Measurements from ENCODE around the gene NUMBL. TPM values are rescaled to one million over a fixed set of nuclear protein-coding genes. Genes with fewer than 3 reads are reported as not detected.

NUMBL gene
- total RNA-seq, 4 donors from 2014 or later = 28.2 to 51.7 (median 41.5) TPM

DNA sequence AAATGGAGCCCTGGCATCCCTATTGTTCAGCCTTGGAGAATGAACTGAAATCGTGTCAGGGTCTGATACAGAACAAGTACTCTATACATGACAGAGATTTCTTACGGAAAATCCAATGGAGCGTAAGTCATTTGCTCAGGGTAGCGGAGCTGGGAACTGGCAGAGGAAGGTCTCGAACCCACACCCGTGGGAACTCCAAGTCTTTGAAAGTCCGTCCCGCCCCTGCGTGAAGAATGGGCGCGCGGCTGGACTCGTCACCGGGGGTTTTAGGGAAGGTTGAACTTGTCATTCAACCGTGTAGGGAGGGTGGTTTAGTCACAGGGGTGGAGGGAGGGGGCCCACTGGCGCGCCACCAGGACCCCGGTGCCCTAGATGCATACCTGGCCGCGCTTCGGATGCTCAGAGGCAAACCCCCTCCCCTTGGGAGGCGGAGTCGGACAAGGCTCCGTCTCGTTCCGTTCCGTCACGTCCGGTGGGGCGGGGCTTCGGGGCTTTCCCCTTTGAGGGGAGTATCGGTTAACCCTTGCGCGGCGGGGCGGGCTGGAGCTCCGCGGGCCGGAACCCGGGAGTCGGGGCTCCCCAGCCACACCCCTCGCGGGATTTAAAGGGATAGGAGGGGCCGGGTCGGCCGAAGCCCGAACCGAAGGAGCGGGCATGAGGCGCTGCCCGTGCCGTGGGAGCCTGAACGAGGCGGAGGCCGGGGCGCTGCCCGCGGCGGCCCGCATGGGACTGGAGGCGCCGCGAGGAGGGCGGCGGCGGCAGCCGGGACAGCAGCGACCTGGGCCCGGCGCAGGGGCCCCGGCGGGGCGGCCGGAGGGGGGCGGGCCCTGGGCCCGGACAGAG, 26.3 kb upstream of the NUMBL start, which contains the start of the genes COQ8B and ITPKC:
TSS of gene COQ8B (minus strand) at position 405 of the 843 bp plus-strand sequence. CDS start 2,254 bp downstream, outside the sequence.
TSS of gene ITPKC (plus strand) at position 631 of the 843 bp plus-strand sequence. CDS start at position 655, 24 bp downstream.
- peak; percentile 100 for DNase-seq (ENCODE audit: extremely low spot score)
- intact Hi-C loops (cut with DNase I) = no loop called here
- no peak for TF ChIP-seq EP300 (IDR thresholded peaks at IDR 0.05)
- TF ChIP-seq, protein P1, sequence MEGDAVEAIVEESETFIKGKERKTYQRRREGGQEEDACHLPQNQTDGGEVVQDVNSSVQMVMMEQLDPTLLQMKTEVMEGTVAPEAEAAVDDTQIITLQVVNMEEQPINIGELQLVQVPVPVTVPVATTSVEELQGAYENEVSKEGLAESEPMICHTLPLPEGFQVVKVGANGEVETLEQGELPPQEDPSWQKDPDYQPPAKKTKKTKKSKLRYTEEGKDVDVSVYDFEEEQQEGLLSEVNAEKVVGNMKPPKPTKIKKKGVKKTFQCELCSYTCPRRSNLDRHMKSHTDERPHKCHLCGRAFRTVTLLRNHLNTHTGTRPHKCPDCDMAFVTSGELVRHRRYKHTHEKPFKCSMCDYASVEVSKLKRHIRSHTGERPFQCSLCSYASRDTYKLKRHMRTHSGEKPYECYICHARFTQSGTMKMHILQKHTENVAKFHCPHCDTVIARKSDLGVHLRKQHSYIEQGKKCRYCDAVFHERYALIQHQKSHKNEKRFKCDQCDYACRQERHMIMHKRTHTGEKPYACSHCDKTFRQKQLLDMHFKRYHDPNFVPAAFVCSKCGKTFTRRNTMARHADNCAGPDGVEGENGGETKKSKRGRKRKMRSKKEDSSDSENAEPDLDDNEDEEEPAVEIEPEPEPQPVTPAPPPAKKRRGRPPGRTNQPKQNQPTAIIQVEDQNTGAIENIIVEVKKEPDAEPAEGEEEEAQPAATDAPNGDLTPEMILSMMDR (IDR thresholded peaks at IDR 0.05) = peak; percentile 9 to 38 (median 33)
- TF ChIP-seq POLR2A (IDR thresholded peaks at IDR 0.05; ENCODE audit: low read depth) = peak; percentile 82
- TF ChIP-seq POLR2AphosphoS5 (IDR thresholded peaks at IDR 0.05) = peak; percentile 97 to 99
- 0% methylated on average over 1 of the region's 76 CpGs for WGBS
- H3K36me3 ChIP-seq = peaks cover 0 to 24% (median 17%) of the 10 kb centered on the region in 4 donors
- peak within 1 kb of the TSS; percentile 73 to 92 (median 78) for H3K4me3 ChIP-seq
- peak within 1 kb of the TSS; percentile 95 to 99 (median 98) for H3K27ac ChIP-seq (replicated peaks in 1 of 4)
- no peaks in the 10 kb centered on the region for H3K9me3 ChIP-seq
- H3K4me1 ChIP-seq = peaks cover 30 to 82% (median 68%) of the 10 kb centered on the region in 4 donors
- H3K27me3 ChIP-seq = no peaks in the 10 kb centered on the region

DNA sequence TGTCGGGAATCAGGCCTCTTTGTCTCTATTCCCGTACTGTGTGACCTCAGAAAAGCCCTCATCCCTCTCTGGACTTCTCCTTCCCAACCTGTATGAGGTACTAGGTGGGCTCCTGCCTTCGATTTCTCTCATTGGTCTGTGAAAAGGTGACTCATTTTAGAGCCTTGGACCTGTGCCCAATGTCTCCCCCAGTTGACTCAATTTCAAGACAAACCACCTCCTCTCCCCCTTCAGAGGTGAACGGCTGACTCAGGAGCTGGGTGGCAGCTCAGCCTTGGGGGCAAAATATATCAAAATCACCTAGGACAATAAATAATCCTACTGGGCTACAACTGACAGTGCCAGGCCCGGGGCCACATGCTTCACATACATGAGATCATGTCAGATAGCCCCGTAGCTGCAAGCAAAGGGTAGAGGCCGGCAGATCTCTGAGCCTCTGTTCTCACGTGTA, 25.6 kb upstream of the NUMBL start:
- no peak for DNase-seq (ENCODE audit: extremely low spot score)
- Histone ChIP-seq H3K27me3 (no peaks in the 10 kb centered on the region), H3K36me3 (peaks cover 0 to 27% (median 22%) of the 10 kb centered on the region in 4 donors), H3K27ac (replicated peaks in 1 of 4) (peak overlapping the region; percentile 95 to 99 (median 98)), H3K4me1 (peaks cover 23 to 75% (median 62%) of the 10 kb centered on the region in 4 donors), H3K9me3 (no peaks in the 10 kb centered on the region), H3K4me3 (peak overlapping the region; percentile 73 to 92 (median 78))
- TF ChIP-seq POLR2AphosphoS5 (IDR thresholded peaks at IDR 0.05) (no peak), EP300 (IDR thresholded peaks at IDR 0.05) (no peak), POLR2A (IDR thresholded peaks at IDR 0.05; ENCODE audit: low read depth) (no peak)
- TF ChIP-seq, protein P1 (IDR thresholded peaks at IDR 0.05) = no peak
- WGBS = 7% methylated on average over 8 of the region's 8 CpGs
- intact Hi-C loops (cut with DNase I) = no loop called here

DNA sequence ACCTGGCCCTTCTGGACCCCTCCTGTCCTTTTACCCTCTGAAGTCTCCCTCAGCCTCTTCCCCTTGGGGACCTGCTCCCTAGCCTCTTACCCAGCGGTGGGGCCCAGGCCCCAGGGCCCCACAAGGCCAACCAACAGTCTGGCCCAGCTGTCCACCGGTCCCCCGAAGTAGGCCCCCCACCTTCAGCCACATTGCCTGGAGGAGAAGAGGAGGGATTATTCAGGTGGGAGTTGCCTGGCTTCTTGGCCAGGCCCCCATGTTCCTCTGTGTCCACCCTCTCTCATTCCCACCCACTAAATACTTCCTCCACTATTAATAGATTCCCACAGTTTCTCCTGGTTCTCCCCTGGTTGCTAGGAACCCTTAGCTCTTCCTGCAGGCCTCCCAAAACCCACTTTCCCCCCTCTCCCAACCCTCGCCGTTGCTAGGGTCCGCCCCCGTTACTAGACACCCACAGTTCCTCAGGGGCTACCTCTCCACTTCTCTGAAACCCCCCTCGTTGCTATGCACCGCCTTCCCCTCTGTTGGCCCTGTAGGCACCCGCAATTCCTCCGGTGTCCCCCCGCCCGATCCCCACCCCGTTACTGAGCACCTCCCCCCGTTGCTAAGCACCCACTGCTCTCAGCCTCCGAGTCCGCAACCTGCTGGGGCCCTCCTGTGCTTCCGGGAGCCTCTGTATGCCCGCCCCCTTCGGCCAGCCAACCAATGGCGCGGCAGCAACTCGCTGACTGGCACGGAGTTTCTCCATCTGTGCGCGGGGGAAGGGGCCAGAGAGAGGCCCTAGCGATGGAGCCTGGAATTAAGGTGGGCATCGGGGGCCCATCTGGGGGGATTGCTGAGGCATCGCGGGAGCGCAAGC, 24.2 kb upstream of the NUMBL start:
- Histone ChIP-seq H3K36me3 (peaks cover 5 to 40% (median 35%) of the 10 kb centered on the region in 4 donors), H3K9me3 (no peaks in the 10 kb centered on the region), H3K27ac (replicated peaks in 1 of 4) (peak overlapping the region; percentile 95 to 99 (median 98)), H3K27me3 (no peaks in the 10 kb centered on the region), H3K4me1 (peaks cover 21 to 62% (median 48%) of the 10 kb centered on the region in 4 donors), H3K4me3 (peak overlapping the region; percentile 73 to 92 (median 78))
- intact Hi-C loops (cut with DNase I) = no loop called here
- TF ChIP-seq, protein P1 (IDR thresholded peaks at IDR 0.05) = peak in 1 of 3 experiments; percentile 2
- TF ChIP-seq POLR2AphosphoS5 (IDR thresholded peaks at IDR 0.05) (peak in 1 of 2 donors; percentile 77), POLR2A (IDR thresholded peaks at IDR 0.05; ENCODE audit: low read depth) (no peak)
- DNase-seq (ENCODE audit: extremely low spot score) = peak; percentile 98
- WGBS = 2% methylated on average over 30 of the region's 31 CpGs

DNA sequence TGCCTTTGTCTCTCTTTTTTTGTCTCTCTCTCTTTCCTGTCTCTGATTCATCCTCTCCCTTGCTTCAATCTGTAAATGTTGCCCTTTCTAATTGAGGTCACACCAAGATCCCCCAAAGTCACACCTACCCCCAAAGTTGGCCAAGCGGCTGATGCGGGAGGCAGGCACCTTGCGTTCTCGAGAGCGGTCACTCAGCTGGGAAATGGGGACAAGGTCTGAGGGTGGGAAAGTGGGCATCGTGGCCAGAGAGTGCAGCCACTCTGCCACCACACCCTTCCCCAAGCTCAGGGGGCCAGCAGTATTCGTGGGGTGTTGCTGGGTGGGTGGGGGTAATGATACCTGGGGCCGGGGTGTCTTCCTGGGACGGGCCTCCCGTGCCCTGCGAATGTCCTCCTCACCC, 23.5 kb upstream of the NUMBL start:
- peaks cover 5 to 47% (median 42%) of the 10 kb centered on the region in 4 donors for H3K36me3 ChIP-seq
- no peak for DNase-seq (ENCODE audit: extremely low spot score)
- H3K4me1 ChIP-seq = peaks cover 21 to 54% (median 41%) of the 10 kb centered on the region in 4 donors
- 89% methylated on average over 6 of the region's 11 CpGs for WGBS
- intact Hi-C loops (cut with DNase I) = no loop called here
- peak overlapping the region; percentile 95 to 99 (median 98) for H3K27ac ChIP-seq (replicated peaks in 1 of 4)
- no peaks in the 10 kb centered on the region for H3K27me3 ChIP-seq
- peak overlapping the region; percentile 73 to 92 (median 78) for H3K4me3 ChIP-seq
- no peak for TF ChIP-seq POLR2A (IDR thresholded peaks at IDR 0.05; ENCODE audit: low read depth)
- no peak for TF ChIP-seq POLR2AphosphoS5 (IDR thresholded peaks at IDR 0.05)
- no peak for TF ChIP-seq EP300 (IDR thresholded peaks at IDR 0.05)
- TF ChIP-seq, protein P1 (IDR thresholded peaks at IDR 0.05) = no peak
- H3K9me3 ChIP-seq = no peaks in the 10 kb centered on the region

Data from esophagus muscularis mucosa (tissue), 4 donors.